HG03439 (cell line): ENCODE measurements around the gene HACD3.
"Not testable (repeated sequence)": the region's sequence is repeated elsewhere in the genome, so short reads cannot be mapped to it uniquely, and the experiment has no call there.

Experiments
- ATAC-seq: cut with Tn5 transposase; IDR thresholded peaks from one replicate; pipeline ENCODE4 v1.9.1; 2021; ENCODE audit warnings: mild to moderate bottlenecking, moderate library complexity; ENCODE audit not compliant: unreplicated experiment

HACD3 gene

DNA sequence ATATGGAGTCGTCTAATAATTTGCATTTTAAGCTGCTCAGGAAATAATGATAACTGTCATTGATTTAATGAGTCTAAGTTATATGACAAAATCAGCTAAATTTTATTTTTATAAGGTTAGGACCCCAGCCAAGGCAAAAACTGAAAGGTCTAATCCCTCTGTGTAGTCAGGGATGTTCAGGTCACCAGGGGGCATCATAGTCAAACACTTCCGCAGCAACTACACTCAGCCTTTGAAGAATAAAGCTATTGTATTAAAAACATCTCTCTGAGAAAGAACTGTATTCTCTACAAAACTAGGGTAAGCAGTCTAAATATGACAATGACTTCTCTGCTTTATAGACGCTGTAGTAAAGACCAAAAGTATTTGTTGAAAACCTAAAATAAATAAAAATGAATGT, 65.7 kb downstream of the HACD3 start:
- ATAC-seq, result no peak

DNA sequence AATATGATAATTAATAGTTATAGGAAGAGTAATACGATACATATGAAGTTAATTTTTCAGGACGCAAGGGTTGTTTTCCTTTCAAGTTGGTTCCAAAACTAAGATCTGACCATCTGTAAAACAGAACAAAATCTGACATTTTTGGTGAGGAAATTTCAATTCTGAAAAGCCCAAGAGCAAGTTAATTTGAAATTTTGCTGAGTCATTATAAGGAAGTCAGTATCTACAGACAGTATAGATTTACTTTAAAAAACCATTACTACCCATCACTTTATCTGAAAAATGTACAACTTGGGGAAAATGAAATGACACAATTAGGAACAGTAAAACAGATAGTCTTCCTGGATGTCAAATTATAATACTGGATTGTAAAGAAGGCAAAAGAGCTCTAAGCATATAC, 68.2 kb downstream of the HACD3 start:
- no peak for ATAC-seq

GRCh38 chr15:65599677-65600076, 69.4 kb downstream of the HACD3 start:
- ATAC-seq, result no peak

- no peak for ATAC-seq
These were observed 72.9 kb downstream of the HACD3 start for GRCh38 chr15:65603134-65603533.

DNA sequence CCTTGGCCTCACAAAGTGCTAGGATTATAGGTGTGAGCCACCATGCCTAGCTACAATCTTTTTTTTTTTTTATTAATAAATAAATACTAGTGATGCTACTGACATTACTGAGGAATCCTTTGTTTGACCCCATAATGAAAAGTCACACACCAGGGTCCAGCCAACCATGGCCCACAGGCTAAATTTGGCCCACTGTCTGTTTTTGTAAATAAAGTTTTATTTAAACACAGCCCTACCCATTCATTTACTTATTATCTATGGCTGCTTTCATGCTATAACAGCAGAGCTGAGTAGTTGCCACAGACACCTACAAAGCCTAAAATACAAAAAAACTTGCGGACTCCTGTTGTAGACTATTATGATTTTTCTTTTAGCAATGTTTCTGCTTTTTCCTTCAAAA, 73.3 kb downstream of the HACD3 start:
- ATAC-seq, result no peak

- ATAC-seq, result peak; percentile 95
These were observed 80.8 kb downstream of the HACD3 start, which contains the start of gene INTS14 for GRCh38 chr15:65610871-65611718. Gene INTS14, minus strand, starts transcription at chr15:65611131. Its CDS starts 3,751 bp downstream, at chr15:65607380.

GRCh38 chr15:65611888-65612615, 81.8 kb downstream of the HACD3 start:
- no peak for ATAC-seq

DNA sequence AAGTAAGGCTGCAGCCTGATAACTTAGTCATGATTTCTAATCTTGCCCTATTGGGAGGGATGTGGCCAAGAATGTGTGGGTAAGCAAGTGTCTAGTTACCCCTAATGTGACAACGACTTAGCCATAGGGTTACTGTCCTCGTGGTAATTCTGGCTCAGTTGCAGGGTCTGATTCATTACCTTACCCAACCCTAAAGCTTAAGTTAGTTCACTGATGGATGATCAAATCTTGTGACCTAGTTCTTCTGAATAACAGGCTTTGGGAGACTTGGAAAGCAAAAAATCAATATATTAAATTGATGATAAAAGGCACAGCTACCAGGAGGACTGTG, 82.3 kb downstream of the HACD3 start:
- ATAC-seq, result no peak

- no peak for ATAC-seq
These were observed 82.9 kb downstream of the HACD3 start for GRCh38 chr15:65612949-65613744.

DNA sequence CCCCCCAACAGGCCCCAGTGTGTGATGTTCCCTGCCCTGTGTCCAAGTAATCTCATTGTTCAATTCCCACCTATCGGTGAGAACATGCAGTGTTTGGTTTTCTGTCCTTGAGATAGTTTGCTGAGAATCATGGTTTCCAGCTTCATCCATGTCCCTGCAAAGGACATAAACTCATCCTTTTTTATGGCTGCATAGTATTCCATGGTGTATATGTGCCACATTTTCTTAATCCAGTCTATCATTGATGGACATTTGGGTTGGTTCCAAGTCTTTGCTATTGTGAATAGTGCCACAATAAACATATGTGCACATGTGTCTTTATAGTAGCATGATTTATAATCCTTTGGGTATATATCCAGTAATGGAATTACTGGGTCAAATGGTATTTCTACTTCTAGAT, 85.6 kb downstream of the HACD3 start:
- not testable (repeated sequence) for ATAC-seq

DNA sequence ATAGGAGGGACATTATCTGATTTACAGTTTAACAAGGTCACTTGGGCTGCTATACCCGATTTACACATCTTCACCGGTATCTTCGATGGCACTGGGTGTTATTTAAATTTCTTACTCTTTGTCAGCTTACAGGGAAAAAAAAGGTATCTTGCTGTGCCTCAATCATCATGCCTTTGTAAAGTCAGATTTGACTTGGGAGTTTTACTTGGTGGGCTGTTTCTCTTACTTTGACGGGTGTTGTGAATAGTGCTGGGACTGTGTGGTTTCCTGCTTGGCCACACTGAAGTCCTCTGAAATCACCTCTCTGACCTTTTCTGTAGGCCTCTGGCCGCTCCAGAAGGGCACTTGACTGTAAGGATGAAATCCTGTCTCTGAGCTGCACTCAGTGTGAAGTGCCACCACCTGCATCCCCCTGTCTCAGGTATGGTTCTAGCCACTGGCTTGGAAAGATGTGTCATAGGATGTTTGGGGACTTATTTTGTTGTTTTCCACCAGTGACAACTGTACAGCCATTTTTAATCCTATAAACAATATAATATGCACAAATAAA, 88.4 kb downstream of the HACD3 start:
- ATAC-seq, result no peak

GRCh38 chr15:65619626-65620290, 89.5 kb downstream of the HACD3 start:
- no peak for ATAC-seq

GRCh38 chr15:65620833-65621232, 90.6 kb downstream of the HACD3 start:
- no peak for ATAC-seq

- ATAC-seq, result no peak
These were observed 91.4 kb downstream of the HACD3 start, which contains the start of gene SLC24A1 for GRCh38 chr15:65621638-65622037. Gene SLC24A1, plus strand, starts transcription at chr15:65621938. Its CDS starts 2,143 bp downstream, at chr15:65624081.

DNA sequence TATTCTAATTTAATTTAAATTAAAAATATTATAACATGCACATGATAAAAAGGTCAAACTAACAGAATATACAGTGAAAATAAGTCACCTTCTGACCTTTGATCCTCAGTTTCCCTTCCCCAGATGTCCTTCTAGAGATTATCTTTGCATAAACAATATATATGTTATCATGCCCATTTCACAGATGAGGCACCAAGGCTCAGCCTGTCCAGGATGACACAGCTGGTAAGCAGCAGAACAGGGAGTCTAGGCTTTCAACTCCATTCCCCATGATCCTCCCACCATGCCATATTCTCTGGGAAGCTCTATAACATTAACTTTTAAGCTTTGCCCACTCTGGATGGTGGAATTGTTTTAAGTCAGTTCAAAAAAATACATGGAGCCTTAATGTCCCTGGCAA, 92.8 kb downstream of the HACD3 start:
- no peak for ATAC-seq

DNA sequence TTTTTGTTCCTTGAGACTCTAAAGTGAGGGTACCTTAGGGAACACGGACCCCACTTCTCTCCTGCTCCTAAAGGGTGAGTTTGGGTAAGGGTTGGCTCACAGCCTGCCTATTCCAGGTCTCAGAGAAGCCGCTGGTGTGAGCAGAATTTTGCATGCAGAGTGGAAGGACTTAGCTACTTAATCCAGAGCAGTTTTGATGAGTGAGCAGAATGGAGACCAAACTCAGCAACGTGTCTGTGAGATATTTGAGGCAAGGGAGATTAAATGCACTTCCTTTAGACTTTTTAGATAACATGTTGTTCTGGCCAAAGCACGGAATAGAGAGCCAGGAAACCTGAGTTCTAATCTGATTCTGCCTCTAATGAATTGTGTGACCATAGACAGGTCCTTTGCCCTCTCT, 96.6 kb downstream of the HACD3 start:
- no peak for ATAC-seq
